ENCODE results near the gene SH3BP1. TPM values are rescaled to one million over a fixed set of nuclear protein-coding genes. Genes with fewer than 3 reads are reported as not detected.

Gene SH3BP1
- total RNA-seq, 2 experiments from 2014 or later: 216 to 218 TPM

GRCh38 chr22:37618072-37618656 lies 21.3 kb upstream of the SH3BP1 start:
- ChIA-PET POLR2A (interaction anchor here (0.5 to 1.1 kb wide), 2 partner anchors 15 to 883 kb away, joined by 4 read pairs; no protein-coding TSS in a partner anchor), CTCF (interaction anchor here (0.7 to 12.7 kb wide), 5 partner anchors 9 to 783 kb away, joined by 3 to 261 read pairs (median 5); partner anchors contain the start of genes GGA1 and SH3BP1)
- peaks cover 12% of the 10 kb centered on the region for H3K4me1 Mint-ChIP-seq (ENCODE audit: low read depth)
- ATAC-seq (no peak), DNase-seq (no peak)
- no peaks in the 10 kb centered on the region for H3K9me3 Mint-ChIP-seq (ENCODE audit: insufficient read depth)
- no peak overlapping the region for H3K4me3 Mint-ChIP-seq
- H3K27ac Mint-ChIP-seq: no peak overlapping the region
- H3K36me3 Mint-ChIP-seq (ENCODE audit: low read depth): peaks cover 42% of the 10 kb centered on the region
- no peaks in the 10 kb centered on the region for H3K27me3 Mint-ChIP-seq (ENCODE audit: low read depth)

GRCh38 chr22:37618674-37619073 lies 20.8 kb upstream of the SH3BP1 start:
- H3K27ac Mint-ChIP-seq: no peak overlapping the region
- H3K4me1 Mint-ChIP-seq (ENCODE audit: low read depth): peaks cover 10% of the 10 kb centered on the region
- DNase-seq: no peak
- ATAC-seq: no peak
- ChIA-PET POLR2A (interaction anchor here (1.5 kb wide), 1 partner anchor 56 kb away, joined by 3 read pairs; the partner anchor contains the start of gene LGALS1), CTCF (interaction anchor here (12.7 kb wide), 1 partner anchor 20 kb away, joined by 261 read pairs; the partner anchor contains the start of gene SH3BP1)
- no peak overlapping the region for H3K4me3 Mint-ChIP-seq
- H3K36me3 Mint-ChIP-seq (ENCODE audit: low read depth): peaks cover 43% of the 10 kb centered on the region
- no peaks in the 10 kb centered on the region for H3K9me3 Mint-ChIP-seq (ENCODE audit: insufficient read depth)
- no peaks in the 10 kb centered on the region for H3K27me3 Mint-ChIP-seq (ENCODE audit: low read depth)

DNA sequence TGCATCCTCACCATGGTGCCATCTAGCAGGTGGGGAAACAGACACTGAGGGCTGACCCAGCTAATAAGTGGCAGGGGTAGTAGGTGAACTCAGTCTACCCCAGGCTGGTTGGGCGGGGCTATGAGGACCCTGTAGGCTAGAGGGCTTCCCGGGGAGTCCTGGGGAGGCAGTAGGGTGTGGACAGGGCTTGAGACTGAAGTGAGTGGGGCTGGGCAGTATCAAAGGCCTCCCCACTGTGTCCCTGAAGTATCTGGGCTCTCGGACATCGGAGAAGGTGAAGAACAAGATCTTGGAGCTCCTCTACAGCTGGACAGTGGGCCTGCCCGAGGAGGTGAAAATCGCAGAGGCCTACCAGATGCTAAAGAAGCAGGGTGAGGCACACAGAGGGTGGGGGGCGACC lies 19.5 kb upstream of the SH3BP1 start:
- peaks cover 46% of the 10 kb centered on the region for H3K36me3 Mint-ChIP-seq (ENCODE audit: low read depth)
- H3K9me3 Mint-ChIP-seq (ENCODE audit: insufficient read depth): no peaks in the 10 kb centered on the region
- ChIA-PET POLR2A (interaction anchor here (1.0 to 1.7 kb wide), 3 partner anchors 12 to 55 kb away, joined by 3 to 7 read pairs (median 4); partner anchors contain the start of gene LGALS1), CTCF (interaction anchor here (1.3 to 12.7 kb wide), 3 partner anchors 14 to 62 kb away, joined by 4 to 261 read pairs (median 5); partner anchors contain the start of gene SH3BP1)
- ATAC-seq (no peak), DNase-seq (no peak)
- H3K4me1 Mint-ChIP-seq (ENCODE audit: low read depth): peaks cover 19% of the 10 kb centered on the region
- H3K27me3 Mint-ChIP-seq (ENCODE audit: low read depth): no peaks in the 10 kb centered on the region
- no peak overlapping the region for H3K4me3 Mint-ChIP-seq
- peak overlapping the region; percentile 42 for H3K27ac Mint-ChIP-seq

DNA sequence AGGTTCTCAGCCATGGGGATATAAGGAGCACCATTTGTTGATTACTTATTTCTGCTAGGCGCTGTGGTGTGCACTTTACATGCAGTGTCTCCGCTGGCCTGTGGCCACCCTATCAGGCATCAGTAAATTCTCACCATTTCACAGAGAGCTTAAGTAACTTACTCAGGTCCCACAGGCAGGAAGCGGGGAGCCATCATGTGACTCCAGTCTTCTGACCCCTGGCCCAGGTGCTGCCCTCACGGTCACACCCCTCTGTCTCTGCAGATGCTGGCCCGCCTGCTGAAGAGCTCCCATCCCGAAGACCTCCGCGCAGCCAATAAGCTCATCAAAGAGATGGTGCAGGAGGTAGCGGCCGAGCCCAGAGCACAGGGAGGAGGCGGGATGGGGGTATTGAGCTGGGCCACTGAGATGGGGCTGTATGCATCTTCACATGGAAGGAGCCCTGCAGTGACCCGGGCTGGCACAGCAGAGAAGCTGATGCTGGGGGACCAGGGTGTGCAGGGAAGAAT lies 18.1 kb upstream of the SH3BP1 start:
- Mint-ChIP-seq H3K27me3 (ENCODE audit: low read depth) (no peaks in the 10 kb centered on the region), H3K27ac (no peak overlapping the region), H3K9me3 (ENCODE audit: insufficient read depth) (no peaks in the 10 kb centered on the region), H3K36me3 (ENCODE audit: low read depth) (peaks cover 47% of the 10 kb centered on the region), H3K4me1 (ENCODE audit: low read depth) (peaks cover 34% of the 10 kb centered on the region), H3K4me3 (no peak overlapping the region)
- no peak for ATAC-seq
- ChIA-PET CTCF (interaction anchor here (1.0 to 12.7 kb wide), 4 partner anchors 9 to 60 kb away, joined by 3 to 261 read pairs (median 4); partner anchors contain the start of gene SH3BP1), POLR2A (interaction anchor here (1.1 to 1.3 kb wide), 2 partner anchors 12 to 21 kb away, joined by 4 to 6 read pairs; partner anchors contain the start of gene GGA1)
- no peak for DNase-seq

DNA sequence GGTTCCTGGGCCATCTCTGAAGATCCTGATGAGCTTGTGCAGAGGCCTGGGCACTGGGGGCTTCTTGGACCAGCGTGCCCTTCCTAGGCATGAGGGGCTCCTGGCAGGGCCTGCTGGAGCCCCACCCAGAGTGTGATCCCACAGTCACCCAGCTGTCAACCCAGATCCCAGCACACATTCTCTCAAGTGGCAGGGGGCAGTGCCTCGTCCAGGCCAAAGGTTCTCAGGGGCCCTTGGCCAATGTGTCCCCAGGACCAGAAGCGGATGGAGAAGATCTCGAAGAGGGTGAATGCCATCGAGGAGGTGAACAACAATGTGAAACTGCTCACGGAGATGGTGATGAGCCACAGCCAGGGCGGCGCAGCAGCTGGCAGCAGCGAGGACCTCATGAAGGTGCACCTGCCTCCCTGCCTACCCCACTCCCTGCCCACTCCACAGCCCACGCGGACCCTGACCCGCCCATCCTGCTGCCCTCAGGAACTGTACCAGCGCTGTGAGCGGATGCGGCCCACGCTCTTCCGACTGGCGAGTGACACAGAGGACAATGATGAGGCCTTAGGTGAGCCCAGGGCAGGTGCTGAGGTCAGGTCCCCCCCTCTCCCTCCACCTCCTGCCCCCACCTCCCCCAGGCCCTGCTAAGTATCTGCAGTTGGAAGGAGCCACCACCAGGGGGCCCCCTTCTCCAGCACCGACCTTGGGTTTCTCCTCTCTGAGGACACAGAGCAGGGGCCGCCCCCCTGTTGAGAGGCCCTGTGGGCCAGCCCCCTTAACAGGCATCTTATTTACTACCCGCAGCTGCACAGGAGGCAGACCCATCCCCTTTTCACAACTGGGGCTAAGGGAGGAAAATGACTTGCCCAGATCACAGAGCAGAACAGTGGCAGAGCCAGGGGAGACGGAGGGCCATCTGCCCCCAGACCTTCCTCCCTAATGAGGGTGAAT lies 16.1 kb upstream of the SH3BP1 start:
- Mint-ChIP-seq H3K4me3 (no peak overlapping the region), H3K27ac (peak overlapping the region; percentile 89), H3K4me1 (ENCODE audit: low read depth) (peaks cover 52% of the 10 kb centered on the region), H3K36me3 (ENCODE audit: low read depth) (peaks cover 41% of the 10 kb centered on the region), H3K27me3 (ENCODE audit: low read depth) (no peaks in the 10 kb centered on the region), H3K9me3 (ENCODE audit: insufficient read depth) (no peaks in the 10 kb centered on the region)
- peak; percentile 85 for DNase-seq
- ATAC-seq: peak; percentile 66
- POLR2A ChIA-PET: no interaction called here
- CTCF ChIA-PET: interaction anchor here (0.6 to 12.7 kb wide), 6 partner anchors 15 to 63 kb away, joined by 3 to 261 read pairs (median 4); partner anchors contain the start of genes GGA1, NOL12, PDXP and SH3BP1

GRCh38 chr22:37624017-37624365 lies 15.5 kb upstream of the SH3BP1 start:
- ATAC-seq: no peak
- ChIA-PET POLR2A (no interaction called here), CTCF (interaction anchor here (0.6 to 12.7 kb wide), 5 partner anchors 15 to 62 kb away, joined by 3 to 261 read pairs (median 4); partner anchors contain the start of genes GGA1, NOL12, PDXP and SH3BP1)
- Mint-ChIP-seq H3K4me3 (no peak overlapping the region), H3K27ac (peak overlapping the region; percentile 89), H3K9me3 (ENCODE audit: insufficient read depth) (no peaks in the 10 kb centered on the region), H3K4me1 (ENCODE audit: low read depth) (peaks cover 59% of the 10 kb centered on the region), H3K27me3 (ENCODE audit: low read depth) (no peaks in the 10 kb centered on the region), H3K36me3 (ENCODE audit: low read depth) (peaks cover 35% of the 10 kb centered on the region)
- DNase-seq: no peak

DNA sequence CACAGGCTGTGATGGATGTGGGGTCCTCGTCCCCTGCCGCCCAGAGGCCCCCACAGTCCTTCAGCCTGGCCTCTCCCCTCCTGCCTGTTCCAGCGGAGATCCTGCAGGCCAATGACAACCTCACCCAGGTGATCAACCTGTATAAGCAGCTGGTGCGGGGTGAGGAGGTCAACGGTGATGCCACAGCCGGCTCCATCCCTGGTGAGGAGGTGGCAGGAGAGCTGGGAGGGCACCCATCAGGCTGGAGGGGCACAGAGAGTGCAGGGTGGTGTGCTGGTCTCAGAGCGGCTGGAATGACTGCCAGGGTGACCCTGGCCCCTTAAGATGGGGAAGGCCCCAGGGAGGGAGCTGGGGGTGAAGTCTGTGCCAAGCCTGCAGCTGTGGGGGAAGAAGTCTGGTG lies 14.6 kb upstream of the SH3BP1 start:
- ChIA-PET CTCF (interaction anchor here (1.8 to 12.7 kb wide), 4 partner anchors 14 to 56 kb away, joined by 9 to 261 read pairs (median 38); partner anchors contain the start of genes GGA1, PDXP and SH3BP1), POLR2A (interaction anchor here (0.6 to 1.4 kb wide), 2 partner anchors 9 to 17 kb away, joined by 3 to 6 read pairs; no protein-coding TSS in a partner anchor)
- Mint-ChIP-seq H3K27ac (peak overlapping the region; percentile 75), H3K4me1 (ENCODE audit: low read depth) (peaks cover 65% of the 10 kb centered on the region), H3K27me3 (ENCODE audit: low read depth) (no peaks in the 10 kb centered on the region), H3K9me3 (ENCODE audit: insufficient read depth) (no peaks in the 10 kb centered on the region), H3K36me3 (ENCODE audit: low read depth) (peaks cover 32% of the 10 kb centered on the region), H3K4me3 (no peak overlapping the region)
- DNase-seq (no peak), ATAC-seq (no peak)

GRCh38 chr22:37625737-37626136 lies 13.7 kb upstream of the SH3BP1 start:
- peaks cover 30% of the 10 kb centered on the region for H3K36me3 Mint-ChIP-seq (ENCODE audit: low read depth)
- no peaks in the 10 kb centered on the region for H3K27me3 Mint-ChIP-seq (ENCODE audit: low read depth)
- no peak overlapping the region for H3K4me3 Mint-ChIP-seq
- ChIA-PET CTCF (interaction anchor here (0.8 to 12.7 kb wide), 6 partner anchors 13 to 151 kb away, joined by 3 to 261 read pairs (median 26); partner anchors contain the start of genes GGA1, PDXP and SH3BP1), POLR2A (interaction anchor here (0.6 to 2.6 kb wide), 4 partner anchors 8 to 51 kb away, joined by 3 to 13 read pairs (median 9); no protein-coding TSS in a partner anchor)
- DNase-seq (no peak), ATAC-seq (no peak)
- peaks cover 65% of the 10 kb centered on the region for H3K4me1 Mint-ChIP-seq (ENCODE audit: low read depth)
- peak overlapping the region; percentile 91 for H3K27ac Mint-ChIP-seq
- no peaks in the 10 kb centered on the region for H3K9me3 Mint-ChIP-seq (ENCODE audit: insufficient read depth)

DNA sequence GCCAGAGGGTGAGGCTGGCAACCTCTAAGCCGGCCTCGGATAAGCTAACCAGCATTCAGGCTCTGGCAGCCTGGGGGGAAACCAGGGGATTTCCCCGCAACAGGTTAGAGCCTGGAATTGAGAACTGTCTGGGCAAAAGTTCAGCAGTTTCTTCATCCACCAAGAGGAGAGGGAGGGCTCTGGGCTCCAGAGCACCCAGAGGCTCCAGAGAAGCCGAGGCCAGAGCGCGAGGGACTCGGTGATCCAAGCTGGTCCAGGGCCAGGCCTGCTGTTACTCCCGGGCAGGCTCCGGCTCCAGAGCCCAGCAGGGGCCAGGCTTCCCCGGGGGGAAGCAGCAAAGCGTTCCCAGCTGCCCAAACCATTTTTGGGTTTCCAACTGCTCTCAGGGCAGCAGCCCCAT lies 13.3 kb upstream of the SH3BP1 start:
- Mint-ChIP-seq H3K4me3 (no peak overlapping the region), H3K27me3 (ENCODE audit: low read depth) (no peaks in the 10 kb centered on the region), H3K36me3 (ENCODE audit: low read depth) (peaks cover 30% of the 10 kb centered on the region), H3K9me3 (ENCODE audit: insufficient read depth) (no peaks in the 10 kb centered on the region), H3K4me1 (ENCODE audit: low read depth) (peaks cover 67% of the 10 kb centered on the region), H3K27ac (peak overlapping the region; percentile 91)
- ChIA-PET CTCF (interaction anchor here (0.8 to 12.7 kb wide), 8 partner anchors 10 to 150 kb away, joined by 3 to 261 read pairs (median 12); partner anchors contain the start of genes GGA1, PDXP and SH3BP1), POLR2A (interaction anchor here (0.6 to 2.6 kb wide), 3 partner anchors 10 to 51 kb away, joined by 3 to 13 read pairs (median 12); no protein-coding TSS in a partner anchor)
- ATAC-seq (no peak), DNase-seq (no peak)

GRCh38 chr22:37626556-37627075 lies 12.9 kb upstream of the SH3BP1 start:
- Mint-ChIP-seq H3K36me3 (ENCODE audit: low read depth) (peaks cover 30% of the 10 kb centered on the region), H3K27ac (peak overlapping the region; percentile 91), H3K27me3 (ENCODE audit: low read depth) (no peaks in the 10 kb centered on the region), H3K9me3 (ENCODE audit: insufficient read depth) (no peaks in the 10 kb centered on the region), H3K4me3 (peak overlapping the region; percentile 56), H3K4me1 (ENCODE audit: low read depth) (peaks cover 68% of the 10 kb centered on the region)
- ChIA-PET CTCF (interaction anchor here (0.8 to 12.7 kb wide), 12 partner anchors 9 to 236 kb away, joined by 3 to 261 read pairs (median 7); partner anchors contain the start of genes GGA1, LGALS1, PDXP and SH3BP1), POLR2A (interaction anchor here (1.0 to 2.6 kb wide), 8 partner anchors 10 to 57 kb away, joined by 3 to 14 read pairs (median 6); partner anchors contain the start of genes LGALS1 and PDXP)
- ATAC-seq (no peak), DNase-seq (no peak)

Data from activated CD8-positive, alpha-beta T cell treated with anti-CD3 and anti-CD28 coated beads, Interleukin-2, amount 10 ng/mL, durations not matched to agents 7 days and 5 days (primary cell).